GM10266 (cell line): ENCODE data around the gene GAMT.

ENCODE experiments used
- DNase-seq: peaks from one replicate; pipeline ENCODE4 v3.0.0; 2012; ENCODE audit errors: extremely low spot score
- CTCF ChIP-seq: IDR thresholded peaks from 2 replicates; pipeline ENCODE4 v1.5.1; 2012; ENCODE audit warnings: mild to moderate bottlenecking, low read depth; ENCODE audit not compliant: control insufficient read depth, insufficient read depth; ENCODE audit errors: missing control alignments

Gene GAMT

GRCh38 chr19:1410136-1410786, 8.9 kb upstream of the GAMT start:
- no peak for DNase-seq
- TF ChIP-seq CTCF, result no peak

GRCh38 chr19:1409204-1410005, 8.1 kb upstream of the GAMT start:
- no peak for DNase-seq
- no peak for TF ChIP-seq CTCF

- peak; percentile 67 for DNase-seq
- no peak for TF ChIP-seq CTCF
Measured at GRCh38 chr19:1408300-1409203, 7.2 kb upstream of the GAMT start.

- TF ChIP-seq CTCF, result no peak
Measured at GRCh38 chr19:1407528-1408299, 6.4 kb upstream of the GAMT start, which contains the start of gene DAZAP1. DAZAP1 (plus strand) TSS chr19:1407586; CDS start chr19:1407774, 188 bp downstream.

GRCh38 chr19:1406774-1407527, 5.6 kb upstream of the GAMT start:
- TF ChIP-seq CTCF, result peak; percentile 39
- peak; percentile 100 for DNase-seq

More at GRCh38 chr19:1407528-1408299, 6.4 kb upstream of the GAMT start, which contains the start of gene DAZAP1:
- no peak for DNase-seq
